Parathyroid adenoma (tissue), 2 donors: ENCODE data around the gene OCIAD2.
"Not testable (repeated sequence)": the region's sequence is repeated elsewhere in the genome, so short reads cannot be mapped to it uniquely, and the experiment has no call there.

Experiments used
- H2AFZ ChIP-seq: fragments of 300-600 bp; sonication (generic); one replicate; pipeline ENCODE4 v1.7.0; 2017; ENCODE audit warnings: antibody characterized with exemption, mild to moderate bottlenecking
- H3K27ac ChIP-seq: fragments of 300-600 bp; sonication (generic); one replicate; pipeline ENCODE4 v1.7.0; 2017
- H3K27me3 ChIP-seq: fragments of 300-600 bp; sonication (generic); one replicate; pipeline ENCODE4 v1.7.0; 2017; ENCODE audit warnings: low read length; ENCODE audit not compliant: control insufficient read depth, insufficient read depth
- H3K36me3 ChIP-seq: fragments of 300-600 bp; sonication (generic); one replicate; pipeline ENCODE4 v1.7.0; 2017; ENCODE audit warnings: low read length; ENCODE audit not compliant: control insufficient read depth, insufficient read depth
- H3K4me1 ChIP-seq: fragments of 300-600 bp; sonication (generic); one replicate; pipeline ENCODE4 v1.7.0; 2017; ENCODE audit warnings: control low read depth
- H3K4me2 ChIP-seq: fragments of 300-600 bp; sonication (generic); one replicate; pipeline ENCODE4 v1.7.0; 2017; ENCODE audit warnings: low read length
- H3K4me3 ChIP-seq: fragments of 300-600 bp; sonication (generic); one replicate; pipeline ENCODE4 v1.7.0; 2017; ENCODE audit warnings: low read depth, low read length
- H3K79me2 ChIP-seq: fragments of 300-600 bp; sonication (generic); one replicate; pipeline ENCODE4 v1.7.0; 2017; ENCODE audit warnings: control low read depth
- H3K9ac ChIP-seq: fragments of 300-600 bp; sonication (generic); one replicate; pipeline ENCODE4 v1.7.0; 2017; ENCODE audit warnings: mild to moderate bottlenecking
- H3K9me3 ChIP-seq: fragments of 300-600 bp; sonication (generic); one replicate; pipeline ENCODE4 v1.7.0; 2017; ENCODE audit warnings: low read length; ENCODE audit not compliant: control insufficient read depth
- TF ChIP-seq, protein P1 (sequence below): fragments of 300-600 bp; sonication (generic); IDR thresholded peaks from one replicate; pipeline ENCODE4 v1.7.0; 2017; ENCODE audit warnings: antibody characterized with exemption, mild to moderate bottlenecking
- donor health status: primary hyperparathyroidism.

Gene OCIAD2

DNA sequence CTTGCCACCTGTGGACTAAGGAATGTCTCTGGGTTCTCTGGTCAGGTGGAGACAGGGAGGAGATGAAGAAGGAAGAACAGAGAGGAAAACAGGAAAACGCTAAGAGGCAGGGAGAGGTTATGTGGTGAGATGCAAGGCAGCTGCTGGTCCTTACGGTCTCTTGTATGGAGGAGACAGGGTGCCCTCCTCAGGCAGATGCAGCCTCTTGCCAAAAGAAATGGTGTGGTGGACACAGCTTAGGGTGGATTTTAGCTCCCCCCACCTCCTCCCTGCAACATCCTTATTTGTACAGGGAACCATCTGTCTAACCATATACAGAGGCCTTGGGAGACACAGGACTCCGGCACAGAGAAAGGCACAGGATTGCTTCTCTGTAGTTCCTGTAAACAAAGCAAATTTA lies 9.7 kb downstream of the OCIAD2 start:
- H3K9me3 ChIP-seq = no peaks in the 10 kb centered on the region
- TF ChIP-seq, protein P1, sequence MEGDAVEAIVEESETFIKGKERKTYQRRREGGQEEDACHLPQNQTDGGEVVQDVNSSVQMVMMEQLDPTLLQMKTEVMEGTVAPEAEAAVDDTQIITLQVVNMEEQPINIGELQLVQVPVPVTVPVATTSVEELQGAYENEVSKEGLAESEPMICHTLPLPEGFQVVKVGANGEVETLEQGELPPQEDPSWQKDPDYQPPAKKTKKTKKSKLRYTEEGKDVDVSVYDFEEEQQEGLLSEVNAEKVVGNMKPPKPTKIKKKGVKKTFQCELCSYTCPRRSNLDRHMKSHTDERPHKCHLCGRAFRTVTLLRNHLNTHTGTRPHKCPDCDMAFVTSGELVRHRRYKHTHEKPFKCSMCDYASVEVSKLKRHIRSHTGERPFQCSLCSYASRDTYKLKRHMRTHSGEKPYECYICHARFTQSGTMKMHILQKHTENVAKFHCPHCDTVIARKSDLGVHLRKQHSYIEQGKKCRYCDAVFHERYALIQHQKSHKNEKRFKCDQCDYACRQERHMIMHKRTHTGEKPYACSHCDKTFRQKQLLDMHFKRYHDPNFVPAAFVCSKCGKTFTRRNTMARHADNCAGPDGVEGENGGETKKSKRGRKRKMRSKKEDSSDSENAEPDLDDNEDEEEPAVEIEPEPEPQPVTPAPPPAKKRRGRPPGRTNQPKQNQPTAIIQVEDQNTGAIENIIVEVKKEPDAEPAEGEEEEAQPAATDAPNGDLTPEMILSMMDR = no peak

DNA sequence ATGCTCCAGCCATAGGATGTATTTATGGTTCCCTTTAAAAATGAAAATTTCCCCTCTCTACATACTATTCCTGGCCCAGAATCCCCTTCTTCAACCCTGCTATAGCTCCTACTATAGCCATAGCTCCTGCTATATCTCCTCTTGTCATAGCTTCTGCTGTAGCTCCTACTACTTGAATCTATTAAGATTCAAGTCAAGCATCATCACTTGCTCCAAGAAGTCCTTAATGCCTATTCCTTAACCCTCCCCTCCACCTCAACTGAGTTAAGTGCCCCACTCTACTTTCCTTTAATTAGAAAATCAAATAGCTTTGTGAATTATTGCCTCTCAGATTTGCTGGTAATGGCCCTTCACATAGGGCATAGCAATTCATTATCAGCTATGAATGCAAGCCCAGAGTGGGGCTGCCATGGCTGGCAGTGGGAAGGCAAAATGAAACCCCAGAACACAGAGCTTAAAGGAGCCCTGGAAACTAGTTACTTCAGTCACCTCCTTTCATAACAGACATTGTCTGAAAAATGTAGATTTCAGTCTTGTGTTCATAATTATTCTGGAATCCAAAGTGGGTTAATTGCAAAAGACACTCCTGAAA lies 15.4 kb downstream of the OCIAD2 start:
- no peaks in the 10 kb centered on the region for H3K36me3 ChIP-seq
- no peaks in the 10 kb centered on the region for H3K9me3 ChIP-seq
- TF ChIP-seq, protein P1 = no peak
- H3K27me3 ChIP-seq = no peaks in the 10 kb centered on the region
- H3K9ac ChIP-seq = no peak overlapping the region
- no peak overlapping the region for H3K4me3 ChIP-seq
- H2AFZ ChIP-seq = no peak overlapping the region
- H3K4me2 ChIP-seq = no peak overlapping the region
- no peaks in the 10 kb centered on the region for H3K79me2 ChIP-seq
- no peaks in the 10 kb centered on the region for H3K4me1 ChIP-seq
- H3K27ac ChIP-seq = no peak overlapping the region

More for the DNA sequence above, 9.7 kb downstream of the OCIAD2 start:
- Histone ChIP-seq H2AFZ (no peak overlapping the region), H3K4me3 (no peak overlapping the region), H3K27me3 (no peaks in the 10 kb centered on the region), H3K27ac (no peak overlapping the region), H3K4me2 (no peak overlapping the region), H3K79me2 (no peaks in the 10 kb centered on the region), H3K9ac (no peak overlapping the region), H3K4me1 (peaks cover 3% of the 10 kb centered on the region), H3K36me3 (no peaks in the 10 kb centered on the region)

DNA sequence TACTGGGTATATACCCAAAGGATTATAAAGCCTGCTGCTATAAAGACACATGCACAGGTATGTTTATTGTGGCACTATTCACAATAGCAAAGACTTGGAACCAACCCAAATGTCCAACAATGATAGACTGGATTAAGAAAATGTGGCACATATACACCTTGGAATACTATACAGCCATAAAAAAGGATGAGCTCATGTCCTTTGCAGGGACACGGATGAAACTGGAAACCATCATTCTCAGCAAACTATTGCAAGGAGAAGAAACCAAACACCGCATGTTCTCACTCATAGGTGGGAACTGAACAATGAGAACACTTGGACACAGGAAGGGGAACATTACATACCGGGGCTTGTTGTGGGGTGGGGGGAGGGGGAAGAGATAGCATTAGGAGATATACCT lies 16.8 kb downstream of the OCIAD2 start:
- H3K27ac ChIP-seq, H2AFZ ChIP-seq, H3K4me2 ChIP-seq, H3K9me3 ChIP-seq, H3K4me3 ChIP-seq, H3K79me2 ChIP-seq, H3K9ac ChIP-seq, H3K27me3 ChIP-seq, H3K36me3 ChIP-seq, H3K4me1 ChIP-seq: not testable (repeated sequence)

DNA sequence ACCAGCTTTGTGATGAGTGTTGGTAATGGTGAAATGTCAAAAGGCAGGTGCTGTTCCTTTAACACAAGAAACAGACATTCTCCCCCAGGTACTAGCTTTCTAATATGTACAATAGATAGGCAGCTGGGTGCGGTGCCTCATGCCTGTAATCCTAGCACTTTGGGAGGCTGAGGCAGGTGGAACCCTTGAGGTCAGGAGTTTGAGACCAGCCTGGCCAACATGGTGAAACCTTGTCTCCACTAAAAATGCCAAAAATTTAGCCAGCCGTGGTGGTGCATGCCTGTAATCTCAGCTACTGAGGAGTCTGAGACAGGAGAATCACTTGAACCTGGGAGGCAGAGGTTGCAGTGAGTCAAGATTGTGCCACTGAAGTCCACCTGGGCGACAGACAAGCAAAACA lies 24.9 kb downstream of the OCIAD2 start:
- not testable (repeated sequence) for H2AFZ ChIP-seq, H3K4me1 ChIP-seq, H3K9me3 ChIP-seq, H3K27ac ChIP-seq, H3K36me3 ChIP-seq, H3K4me2 ChIP-seq, H3K4me3 ChIP-seq, H3K9ac ChIP-seq, H3K79me2 ChIP-seq, H3K27me3 ChIP-seq

DNA sequence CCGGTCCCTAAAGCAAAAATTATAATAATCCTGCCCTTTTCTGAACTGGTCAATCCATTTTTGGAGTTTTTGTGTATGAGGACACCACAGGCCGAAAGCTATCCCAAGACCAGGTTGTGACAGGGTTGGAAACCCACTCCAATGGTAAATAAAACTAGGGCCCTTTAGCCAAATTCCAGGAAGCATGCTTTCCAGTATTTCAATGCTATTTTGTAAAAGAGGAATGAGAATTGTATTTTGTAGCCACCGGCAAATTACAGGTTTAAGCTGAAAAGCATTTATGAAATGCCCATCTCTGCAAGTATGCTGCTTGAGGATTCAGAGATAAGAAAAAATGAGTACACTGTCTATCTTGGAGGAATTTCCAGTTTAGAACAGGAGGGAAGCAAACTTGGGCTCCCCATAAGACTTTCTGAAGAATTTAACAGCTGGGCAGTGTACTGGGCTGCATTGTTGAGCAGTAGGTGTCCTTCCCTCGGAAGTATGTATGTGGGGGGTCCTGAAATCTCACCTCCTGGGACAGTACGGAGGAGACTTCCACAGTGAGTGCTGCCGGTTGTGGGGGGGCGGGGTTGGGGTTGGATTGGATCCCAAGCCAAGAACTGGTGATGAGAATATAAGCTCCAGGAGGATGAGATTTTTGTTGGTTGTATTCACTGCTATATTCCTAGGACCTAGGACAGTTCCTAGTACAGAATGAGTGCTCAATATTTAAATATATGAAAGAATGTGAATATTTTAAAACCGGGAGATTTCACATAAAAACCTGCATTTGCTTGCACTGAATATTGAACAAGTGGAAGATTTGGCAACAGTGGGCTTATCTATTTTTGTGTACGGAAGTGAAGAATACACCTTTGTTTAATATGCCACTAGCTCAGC lies 26.8 kb downstream of the OCIAD2 start:
- H3K4me2 ChIP-seq = no peak overlapping the region

More for the DNA sequence above, 26.8 kb downstream of the OCIAD2 start:
- no peaks in the 10 kb centered on the region for H3K36me3 ChIP-seq
- no peaks in the 10 kb centered on the region for H3K9me3 ChIP-seq
- no peaks in the 10 kb centered on the region for H3K4me1 ChIP-seq
- no peaks in the 10 kb centered on the region for H3K27me3 ChIP-seq
- H3K9ac ChIP-seq = no peak overlapping the region
- TF ChIP-seq, protein P1 = no peak
- no peak overlapping the region for H2AFZ ChIP-seq
- H3K4me3 ChIP-seq = no peak overlapping the region
- no peak overlapping the region for H3K27ac ChIP-seq
- H3K79me2 ChIP-seq = no peaks in the 10 kb centered on the region
